Activated CD4-positive, alpha-beta T cell treated with anti-CD3 and anti-CD28 coated beads, Interleukin-2, amount 50 U/mL, for 1 hour (primary cell): ENCODE results near the gene DNAAF1.
"Not testable (repeated sequence)": the region's sequence is repeated elsewhere in the genome, so short reads cannot be mapped to it uniquely, and the experiment has no call there.

Experiments
- DNase-seq: peaks from one replicate; pipeline ENCODE4 v3.0.0-alpha.2; 2020

DNAAF1 gene

DNA sequence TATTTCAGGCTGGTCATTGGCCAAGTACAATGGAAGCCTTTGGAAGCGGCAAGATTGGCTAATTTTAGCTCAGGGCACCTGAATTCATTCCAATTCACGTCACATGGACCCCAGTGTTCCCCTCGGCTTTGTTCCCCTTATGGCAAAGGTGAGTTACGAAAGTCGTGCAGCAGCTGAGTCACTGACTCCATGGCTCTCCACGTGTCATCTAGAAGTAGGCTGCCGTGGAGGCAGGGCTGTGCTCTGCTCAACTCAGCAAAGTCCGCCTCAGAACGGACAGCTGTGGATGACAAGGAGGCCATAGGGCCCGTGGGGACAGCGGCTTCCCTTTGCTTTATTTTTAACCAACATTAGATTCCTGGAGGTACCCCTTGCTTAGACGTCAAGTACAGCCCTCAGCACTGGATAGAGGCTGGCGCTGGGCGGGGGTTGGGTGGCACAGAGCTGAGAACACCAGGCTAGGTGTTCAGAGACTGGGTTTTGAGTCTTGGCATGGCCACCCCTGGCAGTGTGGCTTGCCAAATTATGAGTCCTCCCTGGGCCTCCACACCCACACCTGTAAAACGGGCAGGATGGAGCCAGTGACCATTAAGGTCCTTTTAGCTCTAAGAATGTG lies 69.5 kb downstream of the DNAAF1 start:
- DNase-seq: no peak

DNA sequence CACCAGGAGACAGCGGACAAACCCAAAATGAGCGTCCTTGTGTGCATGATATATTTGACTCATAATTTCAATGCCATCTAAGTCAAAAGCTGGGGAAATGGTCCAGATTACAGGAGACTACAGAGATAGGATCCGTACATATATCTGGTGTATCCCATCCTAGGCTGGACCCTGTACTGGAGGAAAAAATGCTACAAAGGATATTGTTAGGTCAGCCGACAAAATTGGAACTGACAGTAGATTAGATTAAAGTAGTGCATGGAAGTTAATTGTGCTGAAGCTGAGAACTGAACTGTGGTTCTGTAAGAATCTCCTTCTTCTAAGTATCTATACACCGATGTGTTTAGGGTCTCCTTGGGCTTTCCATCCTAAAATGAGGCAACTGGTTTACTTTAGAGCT lies 70.4 kb downstream of the DNAAF1 start:
- DNase-seq: no peak

- DNase-seq: not testable (repeated sequence)
Measured at GRCh38 chr16:84216144-84216543, 71.0 kb downstream of the DNAAF1 start.

DNA sequence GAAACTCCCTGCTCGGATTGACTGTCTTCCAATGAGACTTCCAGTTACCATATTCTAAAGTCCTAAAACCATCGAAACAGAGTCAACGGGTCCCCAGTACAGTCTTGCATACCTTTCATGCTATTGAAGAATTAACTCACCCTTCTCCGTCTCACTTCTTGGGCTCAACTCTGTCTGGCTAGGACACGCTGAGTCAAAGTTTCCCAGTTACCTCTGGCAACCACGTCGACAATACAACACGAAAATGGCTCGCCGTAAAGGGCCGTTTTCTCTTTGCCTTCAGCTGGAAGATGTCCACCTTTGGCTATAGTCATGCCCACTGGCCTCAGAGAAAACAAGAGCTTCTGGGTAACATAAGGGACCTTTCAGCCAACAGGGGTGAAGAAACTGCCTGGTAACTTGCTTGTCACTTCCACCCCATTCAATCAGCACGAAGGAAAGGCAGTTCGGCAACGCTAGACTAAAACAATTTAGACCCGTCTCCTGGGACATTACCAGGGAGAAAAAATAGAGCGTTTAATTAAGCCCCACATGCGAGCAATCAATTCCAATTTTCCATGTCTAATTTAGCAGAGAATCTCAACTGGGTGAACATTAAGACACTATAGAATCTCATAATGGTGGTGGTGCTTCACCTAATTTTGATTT lies 73.2 kb downstream of the DNAAF1 start:
- DNase-seq: no peak

GRCh38 chr16:84218956-84219355 lies 73.8 kb downstream of the DNAAF1 start:
- DNase-seq: no peak

DNA sequence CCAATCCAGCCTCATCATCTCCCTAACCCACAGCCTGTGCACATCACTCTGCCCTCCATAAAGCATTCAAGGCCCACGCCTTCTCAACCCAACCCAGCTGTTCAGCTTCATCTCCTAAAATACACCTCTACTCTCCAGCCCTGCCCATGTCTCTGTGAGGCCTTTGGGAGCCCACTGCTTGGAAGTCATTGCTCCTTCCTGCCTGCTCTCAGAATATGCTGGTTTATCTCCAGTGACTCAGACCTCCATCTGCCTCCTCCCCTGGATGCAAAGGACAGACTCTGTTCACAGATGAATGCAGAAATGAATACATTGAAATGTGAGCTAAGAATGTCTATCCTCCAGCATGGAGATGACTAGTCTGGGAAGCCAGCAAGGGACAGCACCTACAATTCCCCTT lies 75.7 kb downstream of the DNAAF1 start:
- no peak for DNase-seq

DNA sequence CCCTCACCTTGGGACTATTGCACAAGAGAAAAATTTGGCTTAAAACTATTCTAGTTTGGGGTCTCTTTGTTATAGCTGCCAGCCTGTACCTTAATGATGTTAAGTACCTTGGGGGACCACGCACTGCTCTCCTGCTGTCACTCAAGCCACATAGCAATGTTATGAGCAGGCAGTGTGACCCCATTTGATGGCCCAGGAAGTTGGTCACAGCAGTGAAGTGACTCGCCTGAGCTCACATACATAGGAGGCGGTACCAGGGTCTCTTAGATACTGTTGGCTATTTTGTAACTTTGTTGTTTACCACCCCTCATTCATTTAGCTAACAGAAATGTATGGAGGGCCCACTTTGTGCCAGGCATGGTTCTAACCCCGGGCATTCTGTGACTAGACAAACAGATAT lies 78.3 kb downstream of the DNAAF1 start:
- DNase-seq: no peak

- no peak for DNase-seq
Measured at GRCh38 chr16:84224554-84224953, 79.4 kb downstream of the DNAAF1 start.

- DNase-seq: no peak
Measured at GRCh38 chr16:84225126-84225525, 80.0 kb downstream of the DNAAF1 start.

GRCh38 chr16:84225571-84225970 lies 80.5 kb downstream of the DNAAF1 start:
- no peak for DNase-seq

GRCh38 chr16:84226026-84226425 lies 80.9 kb downstream of the DNAAF1 start:
- no peak for DNase-seq
